NK-92 (cell line): Measurements from ENCODE around the gene SAMD14.

Experiments
- DNase-seq: peaks from one replicate; lab custom pipeline; 2025; ENCODE audit not compliant: unreplicated experiment; lab: John Stamatoyannopoulos, UW

The SAMD14 gene

DNA sequence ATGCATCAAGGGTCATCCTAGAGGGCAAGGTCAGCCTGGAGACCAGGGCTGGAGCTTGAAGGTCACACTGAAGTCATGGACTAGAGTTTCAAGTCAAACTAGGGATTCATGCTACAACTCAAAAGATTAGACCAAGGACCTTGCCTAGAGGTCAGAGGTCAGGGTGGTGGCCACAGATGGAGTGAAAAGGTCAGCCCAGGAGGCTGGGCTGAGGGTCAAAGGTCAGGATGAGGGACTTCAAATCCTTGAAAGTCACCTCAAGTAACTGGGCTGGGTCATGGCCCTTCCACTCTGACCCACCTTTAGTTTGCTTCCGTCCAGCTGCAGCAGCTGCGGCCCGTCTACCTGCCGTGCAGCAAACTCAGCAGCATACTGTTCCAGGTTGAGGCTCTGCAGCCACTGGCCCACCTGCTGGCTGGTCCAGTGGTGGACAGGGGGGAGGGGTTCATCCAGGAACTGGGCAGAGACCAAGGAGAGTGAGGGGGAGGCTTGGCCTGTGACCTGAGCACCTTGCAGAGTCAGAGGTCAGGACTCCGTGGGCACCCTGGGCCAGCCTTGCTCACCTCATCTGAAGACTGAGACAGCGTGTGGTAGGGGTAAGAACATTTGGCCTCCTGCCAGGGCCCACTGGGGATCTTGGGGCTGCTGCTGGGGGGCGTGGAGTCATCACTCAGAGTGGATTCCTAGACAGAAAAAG is 16.2 kb downstream of the SAMD14 start:
- no peak for DNase-seq

- no peak for DNase-seq
Measured at GRCh38 chr17:50112694-50113093, 17.3 kb downstream of the SAMD14 start.

GRCh38 chr17:50111673-50112655 is 18.0 kb downstream of the SAMD14 start:
- no peak for DNase-seq

DNA sequence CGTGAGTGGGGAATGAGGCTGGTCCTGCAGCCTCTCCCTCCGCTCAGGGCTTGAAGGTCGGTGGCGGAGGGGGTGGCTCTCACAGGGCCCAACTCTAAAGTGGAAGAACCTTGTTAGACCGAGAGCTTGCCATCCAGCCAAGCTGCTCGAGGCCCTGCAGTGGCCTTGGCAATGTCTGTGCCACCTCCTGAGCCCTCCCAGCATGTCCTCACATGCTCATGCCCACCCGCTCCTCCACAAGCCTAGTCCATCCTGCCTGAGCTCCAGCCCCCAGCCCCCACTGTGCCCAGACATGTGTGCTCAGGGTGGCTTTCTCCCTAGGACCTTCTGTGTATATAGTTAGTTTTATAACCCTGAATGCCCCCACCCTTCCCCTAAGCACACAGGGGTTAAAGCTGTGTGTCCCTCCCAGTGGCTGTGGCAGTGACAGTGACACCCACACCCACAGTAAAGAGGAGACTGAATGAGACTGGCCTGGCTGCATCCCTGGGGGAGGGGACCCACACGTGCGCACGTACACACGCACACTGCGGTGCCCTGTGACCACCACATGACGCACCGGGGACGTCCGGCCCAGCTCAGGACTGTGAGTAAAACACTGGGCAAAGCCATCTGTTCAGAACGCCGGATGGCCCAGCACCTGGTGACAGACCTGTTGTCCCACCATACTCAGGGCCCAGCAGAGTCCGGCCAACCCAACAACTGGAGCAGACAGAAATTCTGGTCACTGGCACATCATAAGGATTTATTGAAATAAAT is 19.2 kb downstream of the SAMD14 start:
- DNase-seq = no peak

- DNase-seq = no peak
Measured at GRCh38 chr17:50109785-50110184, 20.2 kb downstream of the SAMD14 start.

DNA sequence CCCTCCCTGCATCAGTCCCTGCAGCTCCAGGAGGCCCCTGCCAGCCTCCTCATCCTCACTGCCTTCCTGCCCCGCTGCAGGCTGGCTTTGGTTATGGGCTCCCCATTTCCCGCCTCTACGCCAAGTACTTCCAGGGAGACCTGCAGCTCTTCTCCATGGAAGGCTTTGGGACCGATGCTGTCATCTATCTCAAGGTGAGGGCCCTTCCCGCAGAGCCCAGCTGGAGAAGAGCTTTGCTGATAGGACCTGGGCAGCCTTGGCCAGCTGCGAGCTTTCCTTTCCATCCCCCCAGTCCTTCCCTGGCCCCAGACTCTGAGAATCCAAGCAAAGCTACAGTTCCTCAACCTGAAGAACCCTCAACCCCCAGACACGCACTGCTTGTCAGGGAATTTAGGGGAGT is 20.8 kb downstream of the SAMD14 start:
- no peak for DNase-seq

GRCh38 chr17:50108556-50108955 is 21.4 kb downstream of the SAMD14 start:
- no peak for DNase-seq

DNA sequence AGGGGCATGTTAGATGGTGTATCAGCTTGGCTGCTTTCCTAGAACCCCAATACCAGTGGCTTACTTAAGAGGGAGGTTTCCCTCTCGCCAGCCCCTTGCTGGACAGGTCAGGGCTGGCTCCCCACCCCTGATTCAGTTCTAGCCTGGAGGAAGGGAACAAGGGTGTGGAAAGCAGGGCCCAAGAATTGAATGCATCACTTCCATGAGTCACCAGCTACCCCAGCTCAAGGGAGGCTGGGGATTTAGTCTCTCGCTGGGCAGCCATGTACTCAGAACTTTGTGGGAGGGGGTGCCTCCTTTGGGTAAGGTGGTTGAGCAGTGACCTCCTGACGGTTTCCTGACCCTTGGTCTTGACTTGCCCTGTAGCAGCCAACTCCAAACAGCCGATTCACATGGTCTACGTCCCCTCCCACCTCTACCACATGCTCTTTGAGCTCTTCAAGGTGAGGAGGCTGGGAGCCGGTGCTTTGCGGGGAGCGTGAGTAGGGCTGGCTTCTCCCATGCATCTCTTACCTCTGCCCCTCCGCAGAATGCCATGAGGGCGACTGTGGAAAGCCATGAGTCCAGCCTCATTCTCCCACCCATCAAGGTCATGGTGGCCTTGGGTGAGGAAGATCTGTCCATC is 22.1 kb downstream of the SAMD14 start:
- DNase-seq = no peak

DNA sequence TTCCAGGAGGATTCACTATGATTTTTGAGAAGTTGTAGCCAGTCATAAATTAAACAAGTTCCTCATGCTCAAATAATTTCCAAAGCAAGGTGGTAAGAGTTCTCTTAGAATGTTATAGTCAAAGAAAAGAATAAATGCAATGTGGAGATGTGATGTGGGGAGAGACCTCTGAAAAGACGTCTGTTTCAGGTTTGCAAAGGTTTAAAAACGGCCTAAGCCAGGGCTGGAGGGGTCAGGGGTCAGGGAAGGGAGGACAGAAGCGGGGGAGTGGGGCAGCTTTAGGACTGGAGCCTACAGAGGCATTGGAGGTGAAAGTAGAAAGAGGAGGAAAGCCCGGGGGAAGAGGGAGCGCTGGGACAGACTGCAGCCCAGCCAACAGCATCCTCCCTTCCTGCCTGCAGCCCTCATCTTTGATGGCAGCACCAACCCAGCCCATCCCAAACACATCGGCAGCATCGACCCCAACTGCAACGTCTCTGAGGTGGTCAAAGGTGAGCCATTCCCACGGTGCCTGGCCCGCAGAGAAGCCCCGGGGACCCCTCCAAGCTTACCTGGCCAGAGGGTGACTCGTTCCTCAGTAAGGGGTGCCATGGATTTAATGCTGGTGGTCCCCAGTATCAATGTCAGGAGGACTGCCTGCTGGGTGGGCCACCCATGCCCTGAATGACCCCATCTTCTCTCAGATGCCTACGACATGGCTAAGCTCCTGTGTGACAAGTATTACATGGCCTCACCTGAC is 23.4 kb downstream of the SAMD14 start:
- no peak for DNase-seq

GRCh38 chr17:50105811-50106210 is 24.1 kb downstream of the SAMD14 start:
- no peak for DNase-seq

- no peak for DNase-seq
Measured at GRCh38 chr17:50103941-50104340, 26.0 kb downstream of the SAMD14 start.

DNA sequence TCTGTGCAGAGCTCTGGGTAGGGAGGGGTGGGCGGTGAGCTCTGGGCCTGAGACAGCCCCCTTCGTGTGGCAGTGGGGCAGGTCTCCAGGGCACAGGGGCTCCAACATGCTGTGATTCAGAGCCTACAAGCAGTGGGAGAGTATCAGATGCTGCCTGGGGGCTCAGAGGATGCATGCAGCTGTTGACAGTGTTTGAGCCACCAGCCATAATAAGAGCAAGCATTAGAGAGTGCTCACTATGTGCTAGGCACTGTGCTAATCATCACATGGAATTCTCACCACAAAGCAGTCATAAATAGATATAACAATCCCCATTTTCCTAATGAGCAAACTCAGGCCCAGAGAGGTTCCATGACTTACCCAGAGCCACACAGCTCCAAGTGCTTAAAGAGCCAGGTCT is 26.7 kb downstream of the SAMD14 start:
- no peak for DNase-seq

DNA sequence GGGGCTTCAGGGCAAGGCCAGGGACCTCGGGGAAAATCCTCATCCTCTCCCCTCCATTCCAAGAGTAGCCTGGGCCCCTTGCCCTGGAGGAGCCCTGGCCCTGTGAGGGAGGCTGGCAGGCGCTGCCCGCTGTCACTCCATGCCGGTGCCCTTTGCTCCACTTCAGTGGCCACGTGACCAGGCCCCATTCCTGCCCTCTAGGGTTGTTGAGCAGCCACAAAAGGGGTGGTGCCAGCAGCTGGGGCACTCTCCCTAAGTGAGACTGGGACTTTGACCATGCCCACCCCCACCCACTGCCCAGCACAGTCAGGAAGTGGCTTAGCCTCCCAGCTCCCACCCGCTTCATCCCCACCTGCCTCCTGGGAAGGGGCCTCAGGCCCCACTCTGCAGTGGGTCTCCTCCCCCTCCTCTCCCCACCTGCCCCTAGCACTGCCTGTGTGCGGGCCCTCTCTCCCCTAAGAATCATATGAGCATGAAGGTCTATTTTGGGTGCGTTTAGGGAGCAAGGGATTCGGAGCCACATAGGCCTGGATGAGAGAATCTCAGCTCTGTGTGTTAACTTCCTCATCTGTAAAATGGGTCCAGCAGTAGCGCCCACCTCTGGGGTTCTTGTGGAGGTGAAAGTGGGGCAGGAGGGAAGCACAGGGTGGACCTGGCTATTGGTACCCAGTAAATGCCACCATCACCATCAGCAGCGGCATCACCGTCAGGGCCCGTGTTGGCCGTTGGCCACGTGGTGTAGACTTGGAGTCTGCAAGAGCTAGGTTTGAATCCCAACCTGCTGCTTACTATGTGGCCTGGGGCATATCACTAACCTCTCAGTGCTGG is 27.6 kb downstream of the SAMD14 start:
- DNase-seq = no peak

GRCh38 chr17:50101346-50102163 is 28.4 kb downstream of the SAMD14 start:
- DNase-seq = no peak

DNA sequence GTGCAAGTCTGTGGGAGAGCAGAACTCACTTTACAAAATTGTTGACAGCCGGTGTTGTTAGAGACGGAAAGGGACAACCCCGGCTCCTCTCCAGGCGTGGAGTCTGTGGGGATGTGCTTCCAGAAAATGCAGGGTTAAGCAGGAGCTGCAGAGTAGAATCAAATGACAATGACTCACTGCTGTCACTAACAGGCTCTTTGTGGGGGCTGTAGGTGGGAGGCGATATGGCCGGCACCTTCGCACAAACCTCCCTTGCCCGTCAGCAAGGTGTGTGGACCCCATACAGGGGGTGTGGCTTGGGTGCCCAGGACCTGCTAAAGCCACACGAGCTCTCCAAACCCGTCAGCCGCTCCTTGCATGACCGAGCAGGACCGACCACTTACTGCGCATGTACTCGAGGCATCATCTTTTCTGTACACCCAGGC is 29.0 kb downstream of the SAMD14 start:
- DNase-seq = no peak

DNA sequence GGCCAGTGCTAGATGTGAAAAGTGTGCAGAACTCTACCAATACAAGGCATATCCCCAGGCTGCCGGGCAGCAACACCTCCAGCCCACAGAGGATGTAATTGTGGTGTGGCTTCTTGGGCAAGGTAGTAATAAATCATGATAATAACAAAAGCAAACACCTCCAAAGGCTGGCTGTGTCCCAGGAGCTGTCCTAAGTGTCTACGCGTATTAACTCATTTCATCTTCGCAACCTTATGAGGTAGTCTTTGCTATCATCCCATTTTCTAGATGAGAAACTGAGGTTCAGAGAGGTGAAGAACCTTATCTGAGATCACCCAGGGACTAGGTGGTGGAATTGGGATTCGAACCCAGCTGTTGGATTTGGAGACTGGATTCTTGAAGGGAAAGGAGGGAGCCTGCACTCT is 29.5 kb downstream of the SAMD14 start:
- no peak for DNase-seq

GRCh38 chr17:50099003-50099402 is 31.0 kb downstream of the SAMD14 start:
- DNase-seq = no peak

GRCh38 chr17:50098583-50098982 is 31.4 kb downstream of the SAMD14 start:
- DNase-seq = no peak

DNA sequence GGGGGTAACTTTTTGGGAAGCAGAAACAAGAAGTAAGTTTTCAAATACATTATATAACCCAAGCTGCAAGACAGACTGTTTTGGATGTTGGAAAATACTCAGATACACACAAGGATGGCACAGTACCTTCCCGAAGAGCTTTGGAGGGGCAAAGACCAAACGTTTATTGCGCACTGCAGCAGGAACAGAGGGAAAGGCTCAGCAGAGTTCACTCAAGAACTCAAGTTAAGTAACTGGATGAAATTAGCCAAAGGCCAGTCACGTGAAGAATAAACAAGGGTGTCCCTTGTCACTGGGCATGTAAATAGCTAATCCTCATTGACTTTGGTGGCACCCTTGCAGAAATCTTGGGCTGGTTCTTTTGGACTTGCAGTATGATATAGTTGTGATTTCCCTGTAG is 32.0 kb downstream of the SAMD14 start:
- DNase-seq = no peak
